ENCODE data around the gene ADCY9.

DNA sequence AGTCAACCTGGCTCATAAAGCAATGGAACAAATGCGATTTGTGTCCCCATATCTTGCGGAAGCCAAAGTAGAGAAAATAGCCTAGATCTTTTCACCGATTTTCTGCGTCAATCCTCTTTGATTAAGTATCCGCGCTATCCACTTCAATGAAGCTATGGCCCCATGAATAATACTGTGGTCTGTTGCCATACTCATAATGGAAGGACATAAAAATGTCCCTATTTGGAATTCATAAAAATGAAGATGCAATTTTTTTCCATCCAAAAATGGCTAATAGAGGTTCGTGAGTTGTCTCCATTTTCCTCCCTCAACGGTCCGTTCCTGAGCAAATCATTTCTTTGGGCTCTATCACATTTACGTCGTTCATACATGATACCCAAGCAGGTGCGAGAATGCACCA lies 25.4 kb upstream of the ADCY9 start:
- TF ChIP-seq, protein P1, sequence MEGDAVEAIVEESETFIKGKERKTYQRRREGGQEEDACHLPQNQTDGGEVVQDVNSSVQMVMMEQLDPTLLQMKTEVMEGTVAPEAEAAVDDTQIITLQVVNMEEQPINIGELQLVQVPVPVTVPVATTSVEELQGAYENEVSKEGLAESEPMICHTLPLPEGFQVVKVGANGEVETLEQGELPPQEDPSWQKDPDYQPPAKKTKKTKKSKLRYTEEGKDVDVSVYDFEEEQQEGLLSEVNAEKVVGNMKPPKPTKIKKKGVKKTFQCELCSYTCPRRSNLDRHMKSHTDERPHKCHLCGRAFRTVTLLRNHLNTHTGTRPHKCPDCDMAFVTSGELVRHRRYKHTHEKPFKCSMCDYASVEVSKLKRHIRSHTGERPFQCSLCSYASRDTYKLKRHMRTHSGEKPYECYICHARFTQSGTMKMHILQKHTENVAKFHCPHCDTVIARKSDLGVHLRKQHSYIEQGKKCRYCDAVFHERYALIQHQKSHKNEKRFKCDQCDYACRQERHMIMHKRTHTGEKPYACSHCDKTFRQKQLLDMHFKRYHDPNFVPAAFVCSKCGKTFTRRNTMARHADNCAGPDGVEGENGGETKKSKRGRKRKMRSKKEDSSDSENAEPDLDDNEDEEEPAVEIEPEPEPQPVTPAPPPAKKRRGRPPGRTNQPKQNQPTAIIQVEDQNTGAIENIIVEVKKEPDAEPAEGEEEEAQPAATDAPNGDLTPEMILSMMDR (IDR thresholded peaks at IDR 0.05; ENCODE audit: low read depth, low read length, poor library complexity, severe bottlenecking) = no peak
- no peak for TF ChIP-seq EZH2phosphoT487 (IDR thresholded peaks at IDR 0.05; ENCODE audit: borderline replicate concordance, low read length)

All from DOHH2 (cell line).